CD14-positive monocyte (primary cell): Measurements from ENCODE around the gene TNFRSF14. TPM values are rescaled to one million over a fixed set of nuclear protein-coding genes. Genes with fewer than 3 reads are reported as not detected.

Experiments used
- DNase-seq, 3 donors: peaks; one replicate each; pipeline ENCODE4 v3.0.0-alpha.2; 2011 to 2022
- H2AFZ ChIP-seq: 2 replicates; pipeline ENCODE4 v1.6.0; 2012; ENCODE audit warnings: mild to moderate bottlenecking, low read depth, low read length, inconsistent platforms; ENCODE audit not compliant: insufficient read depth, poor library complexity, severe bottlenecking
- H3K27ac ChIP-seq, 2 donors: 1 replicate in 1 of 2; 2 replicates in 1 of 2; pipeline ENCODE4 v1.5.1; 2012 to 2013; ENCODE audit warnings: low read length in 2 of 2, control low read depth in 1 of 2, inconsistent platforms in 1 of 2, low read depth in 1 of 2, mild to moderate bottlenecking in 1 of 2
- H3K27me3 ChIP-seq, 2 donors: one replicate each; pipeline versions ENCODE4 v1.6.0 to v1.6.1; 2011 to 2013; ENCODE audit warnings: low read length in 2 of 2; ENCODE audit not compliant: control insufficient read depth in 2 of 2, insufficient read depth in 2 of 2
- H3K36me3 ChIP-seq, 2 donors: replicated peaks in 1 of 2; 1 replicate in 1 of 2; 2 replicates in 1 of 2; pipeline versions ENCODE4 v1.5.1 to v1.6.1; 2012 to 2013; ENCODE audit warnings: low read length in 2 of 2, control low read depth in 1 of 2, inconsistent platforms in 1 of 2, mild to moderate bottlenecking in 1 of 2; ENCODE audit not compliant: insufficient read depth in 2 of 2, control insufficient read depth in 1 of 2
- H3K4me1 ChIP-seq, 2 donors: 1 replicate in 1 of 2; 2 replicates in 1 of 2; pipeline versions ENCODE4 v1.5.1 to v1.6.1; 2012 to 2013; ENCODE audit warnings: low read length in 2 of 2, control low read depth in 1 of 2, inconsistent platforms in 1 of 2, mild to moderate bottlenecking in 1 of 2, moderate library complexity in 1 of 2; ENCODE audit not compliant: insufficient read depth in 2 of 2, control insufficient read depth in 1 of 2
- H3K4me2 ChIP-seq: replicated peaks from 2 replicates; pipeline ENCODE3; 2012; ENCODE audit warnings: low read length, moderate library complexity, mild to moderate bottlenecking; ENCODE audit not compliant: poor library complexity, severe bottlenecking; ENCODE audit errors: extremely low read depth
- H3K4me3 ChIP-seq, 3 experiments: fragments of 200-600 bp in 1 of 3; sonication (generic) in 1 of 3; replicated peaks in 1 of 3; 1 replicate in 2 of 3; 2 replicates in 1 of 3; pipeline ENCODE4 v1.5.1; 2011 to 2013; ENCODE audit warnings: low read length in 3 of 3, mild to moderate bottlenecking in 3 of 3, control low read depth in 2 of 3, low read depth in 2 of 3, inconsistent platforms in 1 of 3, moderate library complexity in 1 of 3
- H3K79me2 ChIP-seq: 2 replicates; pipeline ENCODE4 v1.6.0; 2012; ENCODE audit warnings: mild to moderate bottlenecking, control low read depth, inconsistent platforms, low read length, moderate library complexity; ENCODE audit not compliant: insufficient read depth
- H3K9ac ChIP-seq: 2 replicates; pipeline ENCODE4 v1.6.0; 2017; ENCODE audit warnings: low read length, mild to moderate bottlenecking; ENCODE audit not compliant: insufficient read depth, poor library complexity, severe bottlenecking
- H3K9me3 ChIP-seq, 2 donors: replicated peaks in 1 of 2; 1 replicate in 1 of 2; 2 replicates in 1 of 2; pipeline versions ENCODE4 v1.5.1 to v1.6.1; 2012 to 2013; ENCODE audit warnings: low read length in 2 of 2, control low read depth in 1 of 2; ENCODE audit not compliant: control insufficient read depth in 1 of 2, insufficient read depth in 1 of 2
- H4K20me1 ChIP-seq: 2 replicates; pipeline ENCODE4 v1.6.0; 2012; ENCODE audit warnings: mild to moderate bottlenecking, low read length, control low read depth, moderate library complexity; ENCODE audit not compliant: insufficient read depth
- H3K27ac Mint-ChIP-seq, 7 donors: one replicate each; pipeline ENCODE4 v1.8.0; 2020; ENCODE audit warnings: mild to moderate bottlenecking in 7 of 7, mixed read lengths in 7 of 7, moderate library complexity in 6 of 7, inconsistent platforms in 2 of 7
- H3K27me3 Mint-ChIP-seq, 3 donors: one replicate each; pipeline ENCODE4 v1.8.0; 2021 to 2022; ENCODE audit warnings: low read depth in 3 of 3, mild to moderate bottlenecking in 3 of 3, mixed read lengths in 3 of 3, moderate library complexity in 3 of 3, inconsistent platforms in 1 of 3
- H3K36me3 Mint-ChIP-seq, 2 donors: one replicate each; pipeline ENCODE4 v1.8.0; 2020; ENCODE audit warnings: mixed read lengths in 2 of 2, inconsistent platforms in 1 of 2, mild to moderate bottlenecking in 1 of 2
- H3K4me1 Mint-ChIP-seq: one replicate; pipeline ENCODE4 v1.8.0; 2020; ENCODE audit warnings: mild to moderate bottlenecking, mixed read lengths
- H3K4me3 Mint-ChIP-seq, 2 donors: one replicate each; pipeline ENCODE4 v1.8.0; 2020; ENCODE audit warnings: mild to moderate bottlenecking in 2 of 2, mixed read lengths in 2 of 2, moderate library complexity in 1 of 2
- H3K9me3 Mint-ChIP-seq, 7 donors: one replicate each; pipeline ENCODE4 v1.8.0; 2020 to 2022; ENCODE audit warnings: mixed read lengths in 7 of 7, mild to moderate bottlenecking in 6 of 7, moderate library complexity in 6 of 7, inconsistent platforms in 2 of 7
- WGBS: methylation state at CpG from one replicate; pipeline ENCODE4 v1.1.5; 2013; ENCODE audit warnings: missing lambda C conversion rate; ENCODE audit not compliant: insufficient coverage; 5-methylcytosine and 5-hydroxymethylcytosine counted together
- intact Hi-C, 2 donors: fragments of 100-400 bp; cut with micrococcal nuclease; formaldehyde crosslinking; loops; one replicate each; pipeline versions ENCODE4 v1.15.0 to v1.15.1; 2023
- polyA plus RNA-seq, 3 donors: library from polyadenylated mRNA; depleted of rRNA in 1 of 3; unstranded in 2 of 3; stranded (reverse) in 1 of 3; fragments of 300-500 nt in 2 of 3; fragments of >200 nt in 1 of 3; fragmentation: Illumina TruSeq in 2 of 3; gene quantifications; 1 replicate in 2 of 3; 2 replicates in 1 of 3; pipeline ENCODE4 v1.2.3, GENCODE V29; 2012 to 2021
- TF ChIP-seq, protein P1 (sequence below): fragments of 200-600 bp; IDR thresholded peaks from one replicate; pipeline ENCODE4 v1.8.0; 2022; ENCODE audit warnings: antibody characterized with exemption, mild to moderate bottlenecking

Gene TNFRSF14
- polyA plus RNA-seq, 3 donors: 62.1 to 512 (median 64.4) TPM

DNA sequence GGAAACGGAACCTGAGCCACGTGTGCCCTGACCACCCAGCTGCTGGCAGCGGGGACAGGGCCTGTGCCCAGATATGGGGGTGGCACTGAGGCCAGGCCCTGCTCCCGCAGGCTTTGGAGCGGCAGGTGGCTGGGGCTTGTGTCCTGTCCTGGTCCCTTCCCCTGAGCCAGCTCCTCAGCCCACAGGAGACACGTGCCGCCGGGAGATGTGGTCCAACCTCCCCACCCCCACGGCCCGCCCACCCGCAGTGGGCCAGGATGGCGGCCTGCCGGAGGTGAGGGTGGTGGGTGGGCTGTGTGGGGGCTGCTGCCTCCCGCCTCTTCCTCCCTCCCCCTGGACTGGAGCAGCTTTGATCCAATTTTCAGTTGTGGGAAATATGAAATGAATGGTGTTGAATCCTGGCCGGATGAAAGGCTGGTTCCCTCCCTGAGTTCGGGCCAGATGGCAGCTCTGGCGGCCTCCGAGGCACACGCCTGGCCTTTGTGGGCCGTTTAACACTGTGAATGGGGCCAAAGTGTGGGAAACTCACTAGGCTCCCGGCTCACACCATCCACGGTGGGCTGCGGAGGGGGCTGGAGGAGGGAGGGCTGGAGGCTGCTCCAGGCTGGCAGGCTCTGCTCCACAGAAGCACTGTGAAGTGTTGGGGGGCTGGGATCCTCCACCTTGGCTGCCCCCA lies 23.5 kb upstream of the TNFRSF14 start:
- Histone ChIP-seq H3K27ac (no peak overlapping the region), H3K27me3 (peaks cover 27 to 60% of the 10 kb centered on the region in 2 donors), H4K20me1 (peaks cover 7% of the 10 kb centered on the region), H3K4me3 (no peak overlapping the region), H3K4me2 (no peak overlapping the region), H2AFZ (no peak overlapping the region), H3K9ac (no peak overlapping the region), H3K79me2 (no peaks in the 10 kb centered on the region), H3K4me1 (peaks cover 10 to 15% of the 10 kb centered on the region in 2 donors), H3K36me3 (no peaks in the 10 kb centered on the region), H3K9me3 (no peaks in the 10 kb centered on the region)
- Mint-ChIP-seq H3K4me1 (peaks cover 6% of the 10 kb centered on the region), H3K36me3 (no peaks in the 10 kb centered on the region), H3K9me3 (peaks cover 0 to 11% (median 0%) of the 10 kb centered on the region in 7 donors), H3K4me3 (no peak overlapping the region), H3K27ac (no peak overlapping the region), H3K27me3 (peaks cover 37 to 77% (median 62%) of the 10 kb centered on the region in 3 donors)
- TF ChIP-seq, protein P1, sequence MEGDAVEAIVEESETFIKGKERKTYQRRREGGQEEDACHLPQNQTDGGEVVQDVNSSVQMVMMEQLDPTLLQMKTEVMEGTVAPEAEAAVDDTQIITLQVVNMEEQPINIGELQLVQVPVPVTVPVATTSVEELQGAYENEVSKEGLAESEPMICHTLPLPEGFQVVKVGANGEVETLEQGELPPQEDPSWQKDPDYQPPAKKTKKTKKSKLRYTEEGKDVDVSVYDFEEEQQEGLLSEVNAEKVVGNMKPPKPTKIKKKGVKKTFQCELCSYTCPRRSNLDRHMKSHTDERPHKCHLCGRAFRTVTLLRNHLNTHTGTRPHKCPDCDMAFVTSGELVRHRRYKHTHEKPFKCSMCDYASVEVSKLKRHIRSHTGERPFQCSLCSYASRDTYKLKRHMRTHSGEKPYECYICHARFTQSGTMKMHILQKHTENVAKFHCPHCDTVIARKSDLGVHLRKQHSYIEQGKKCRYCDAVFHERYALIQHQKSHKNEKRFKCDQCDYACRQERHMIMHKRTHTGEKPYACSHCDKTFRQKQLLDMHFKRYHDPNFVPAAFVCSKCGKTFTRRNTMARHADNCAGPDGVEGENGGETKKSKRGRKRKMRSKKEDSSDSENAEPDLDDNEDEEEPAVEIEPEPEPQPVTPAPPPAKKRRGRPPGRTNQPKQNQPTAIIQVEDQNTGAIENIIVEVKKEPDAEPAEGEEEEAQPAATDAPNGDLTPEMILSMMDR: no peak
- WGBS: 89% methylated on average over 10 of the region's 23 CpGs
- intact Hi-C loops: no loop called here
- DNase-seq: no peak

GRCh38 chr1:2533365-2533764 lies 22.8 kb upstream of the TNFRSF14 start:
- DNase-seq: no peak
- TF ChIP-seq, protein P1: no peak
- no peaks in the 10 kb centered on the region for H3K36me3 ChIP-seq
- Mint-ChIP-seq H3K9me3 (peaks cover 0 to 8% (median 0%) of the 10 kb centered on the region in 7 donors), H3K4me3 (peak overlapping the region in 1 of 2 donors; percentile 44), H3K27me3 (peaks cover 33 to 75% (median 56%) of the 10 kb centered on the region in 3 donors), H3K4me1 (peaks cover 6% of the 10 kb centered on the region), H3K27ac (peak overlapping the region in 1 of 7 donors; percentile 7), H3K36me3 (no peaks in the 10 kb centered on the region)
- no peaks in the 10 kb centered on the region for H3K9me3 ChIP-seq
- WGBS: 87% methylated on average over 3 of the region's 11 CpGs
- no peak overlapping the region for H3K27ac ChIP-seq
- no peak overlapping the region for H3K4me3 ChIP-seq
- H2AFZ ChIP-seq: no peak overlapping the region
- no peak overlapping the region for H3K4me2 ChIP-seq
- no peaks in the 10 kb centered on the region for H3K79me2 ChIP-seq
- H3K4me1 ChIP-seq: peaks cover 10 to 15% of the 10 kb centered on the region in 2 donors
- H3K27me3 ChIP-seq: peaks cover 21 to 53% of the 10 kb centered on the region in 2 donors
- H4K20me1 ChIP-seq: peaks cover 7% of the 10 kb centered on the region
- intact Hi-C loops: no loop called here
- H3K9ac ChIP-seq: no peak overlapping the region
